HS-5 (cell line): ENCODE results near the gene XPA.
"Not testable (repeated sequence)": the region's sequence is repeated elsewhere in the genome, so short reads cannot be mapped to it uniquely, and the experiment has no call there.

Source experiments
- DNase-seq: peaks from one replicate; pipeline ENCODE4 v3.0.0-alpha.2; 2012; ENCODE audit warnings: low read depth

Gene XPA

DNA sequence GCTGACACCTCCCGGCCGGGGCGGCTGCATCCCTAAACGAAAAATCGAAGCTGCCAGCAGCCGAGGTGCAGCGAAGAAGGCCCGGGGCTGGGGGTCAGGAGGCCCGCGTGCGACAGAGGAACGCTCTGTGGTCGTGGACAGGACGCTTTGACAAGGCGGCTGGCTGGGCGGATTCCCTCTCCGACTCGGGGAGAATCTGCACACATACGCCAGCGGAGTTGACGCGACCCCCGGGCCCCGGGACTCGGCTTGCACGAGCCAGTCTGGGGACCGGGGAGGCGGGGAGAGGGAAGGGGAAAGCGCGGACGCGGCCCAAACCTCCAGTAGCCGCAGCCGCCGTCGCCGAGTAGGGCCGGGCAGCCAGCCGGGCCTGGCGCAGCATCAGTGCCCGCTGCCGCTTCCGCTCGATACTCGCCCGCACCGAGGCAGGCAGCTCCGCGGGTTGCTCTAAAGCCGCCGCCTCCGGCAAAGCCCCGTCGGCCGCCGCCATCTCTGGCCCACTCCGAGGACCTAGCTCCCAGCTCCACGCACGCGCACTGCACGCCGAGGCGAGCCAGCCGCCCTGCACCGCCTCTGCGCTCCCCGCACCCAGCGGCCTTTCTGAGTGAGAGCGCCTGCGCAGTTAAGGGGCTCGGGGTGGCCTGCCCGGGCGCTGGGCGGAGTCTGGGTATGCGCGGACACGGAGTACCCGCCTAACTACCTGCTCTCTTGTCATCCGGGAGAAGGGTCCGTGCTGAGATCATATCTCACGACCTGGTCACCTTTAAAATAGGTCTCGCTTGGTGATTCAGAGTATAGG, at the start of gene XPA:
Gene XPA, minus strand, starts transcription at position 538 of the 799 bp plus-strand sequence. Its CDS starts 48 bp downstream, at position 490.
- DNase-seq: no peak

DNA sequence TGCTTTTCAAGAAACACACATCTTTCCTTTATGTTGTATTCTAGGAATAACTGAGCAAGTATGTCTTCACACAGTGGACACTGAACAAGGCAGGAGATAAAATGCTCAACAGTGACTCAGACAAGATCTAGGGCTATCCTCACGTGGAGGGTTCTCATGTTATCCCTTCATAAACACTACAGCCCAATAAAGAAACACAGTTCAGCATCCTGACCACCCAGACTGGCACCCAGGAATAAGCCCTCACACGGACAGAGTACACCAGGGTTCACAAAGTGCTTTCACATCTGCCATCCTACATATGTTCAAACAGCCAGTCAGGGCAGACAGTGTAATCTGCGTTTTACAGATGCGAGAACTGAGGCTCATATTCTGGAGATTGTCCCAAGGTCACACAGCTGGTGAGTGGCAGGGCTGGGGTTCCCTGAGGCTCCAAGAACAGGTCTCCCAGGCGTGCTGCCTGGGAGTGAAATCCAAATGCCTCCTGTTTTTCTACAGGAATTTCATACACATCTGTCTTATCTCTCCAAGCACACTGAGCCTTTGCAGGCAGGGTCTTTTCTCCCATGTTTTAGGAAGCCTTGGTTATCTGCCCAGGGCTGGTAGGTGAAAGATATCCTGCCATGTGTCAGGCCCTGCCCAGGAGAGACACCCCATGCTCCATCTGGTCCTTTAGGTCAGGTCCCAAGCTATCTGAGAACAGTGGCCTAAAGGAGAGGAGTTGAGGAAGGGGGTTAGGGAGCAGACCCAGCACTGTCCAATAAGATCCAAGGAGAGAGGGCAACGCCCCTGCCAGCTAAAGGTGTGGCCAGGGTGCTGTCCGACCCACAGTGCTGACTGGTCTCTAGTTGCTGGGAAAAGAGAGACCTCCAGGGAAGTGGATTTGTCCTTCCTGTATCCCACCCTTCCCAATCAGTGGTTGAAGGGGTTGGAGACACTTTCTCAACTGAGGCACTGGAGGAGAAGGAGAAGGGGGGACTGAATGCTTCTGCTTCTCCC, 47.9 kb upstream of the XPA start:
- DNase-seq: no peak

DNA sequence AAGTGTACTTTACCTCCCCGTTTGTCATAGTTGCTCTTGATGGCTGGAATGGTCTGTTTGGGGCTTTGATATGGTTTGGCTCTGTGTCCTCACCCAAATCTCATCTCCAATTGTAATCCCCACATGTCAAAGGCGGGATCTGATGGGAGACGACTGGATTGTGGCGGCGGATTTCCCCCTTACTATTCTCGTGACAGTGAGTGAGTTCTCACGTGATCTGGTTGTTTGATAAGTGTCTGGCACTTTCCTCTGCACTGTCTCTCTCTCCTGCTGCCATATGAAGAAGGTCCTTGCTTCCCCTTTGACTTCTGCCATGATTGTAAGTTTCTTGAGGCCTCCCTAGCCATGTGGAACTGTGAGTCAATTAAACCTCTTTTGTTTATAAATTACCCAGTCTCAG, 46.9 kb upstream of the XPA start:
- DNase-seq: not testable (repeated sequence)

DNA sequence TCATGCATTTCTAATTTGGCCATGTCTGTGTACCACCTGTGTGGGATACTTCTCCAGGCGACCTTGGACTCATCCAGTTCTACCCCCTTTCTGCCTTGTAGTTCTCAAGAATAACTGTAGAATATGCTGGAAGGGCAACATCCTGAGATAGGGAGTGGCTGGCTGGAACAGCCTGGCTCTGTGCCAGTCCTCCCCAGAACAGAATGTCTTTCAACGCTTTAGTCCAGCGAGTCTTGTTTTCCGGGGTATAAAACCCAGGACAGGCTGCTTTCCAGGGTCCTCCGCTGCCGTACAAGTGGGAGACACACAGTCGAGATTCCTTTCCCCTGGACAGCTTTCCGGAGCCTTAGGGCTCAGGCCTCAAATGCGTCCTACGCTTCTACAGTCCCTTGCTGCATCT, 45.4 kb upstream of the XPA start:
- DNase-seq: no peak

DNA sequence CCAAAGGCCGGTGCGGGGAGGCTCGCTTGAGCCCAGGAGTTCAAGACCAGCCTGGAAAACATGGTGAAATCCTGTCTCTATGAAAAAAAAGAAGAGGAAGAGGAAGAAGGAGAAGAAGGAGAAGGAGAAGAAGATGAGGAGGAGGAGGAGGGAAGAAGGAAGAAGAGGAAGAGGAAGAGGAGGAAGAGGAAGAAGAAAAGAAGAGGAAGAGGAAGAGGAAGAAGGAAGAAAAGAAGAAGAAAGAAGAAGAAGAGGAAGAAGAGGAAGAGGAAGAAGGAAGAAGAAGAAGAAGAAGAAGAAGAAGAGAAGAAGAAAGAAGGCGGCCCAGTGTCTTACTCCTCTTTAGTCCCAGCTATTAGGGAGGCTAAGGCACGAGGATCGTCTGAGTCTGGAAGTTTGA, 44.8 kb upstream of the XPA start:
- DNase-seq: no peak

DNA sequence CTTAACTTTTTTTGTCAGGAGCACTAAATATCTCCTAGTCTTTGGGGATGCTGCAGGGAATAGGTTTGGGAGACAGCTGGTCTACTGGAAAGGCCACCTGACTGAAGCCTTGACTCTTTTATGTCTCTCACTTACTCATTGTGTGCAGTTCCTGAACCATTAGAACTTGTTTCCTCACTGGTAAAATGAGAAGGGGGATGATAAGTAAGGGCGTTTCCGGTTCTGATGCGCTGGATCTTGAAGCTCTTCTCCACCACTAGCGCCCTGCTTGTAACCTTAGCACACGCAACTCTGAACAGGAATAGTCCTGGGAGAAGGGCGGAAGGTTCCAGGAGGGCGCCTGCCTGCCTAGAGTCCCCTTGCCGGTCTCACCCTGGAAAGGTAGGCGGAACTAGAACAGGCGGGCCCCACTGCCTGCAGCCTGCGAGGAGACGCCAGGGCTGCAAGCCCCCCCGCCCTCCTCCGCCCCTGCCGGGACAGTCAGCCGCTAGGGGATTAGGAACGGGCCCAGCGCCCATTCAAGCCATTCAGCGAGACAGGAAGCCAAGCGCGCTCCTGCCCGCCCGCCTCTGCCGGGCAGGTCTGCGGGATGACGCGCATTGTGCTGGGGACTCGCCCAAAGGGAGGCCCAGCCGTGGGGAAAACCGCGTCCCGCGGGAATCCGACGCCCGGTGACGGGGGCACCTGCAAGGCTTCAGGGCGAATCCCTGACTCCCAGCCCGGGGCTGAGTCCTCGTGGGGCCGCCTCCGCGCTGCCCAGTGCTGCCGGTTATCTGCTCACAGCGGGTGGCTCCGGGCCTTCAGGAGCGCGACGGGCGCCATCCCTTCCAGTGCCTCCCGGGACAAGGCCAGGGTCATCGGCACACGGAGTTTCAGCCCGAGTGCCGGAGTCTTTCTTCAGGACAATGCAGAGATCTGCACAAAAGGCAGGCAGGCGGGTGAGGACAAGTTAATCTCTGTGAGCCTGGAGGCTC, 44.0 kb upstream of the XPA start:
- no peak for DNase-seq

DNA sequence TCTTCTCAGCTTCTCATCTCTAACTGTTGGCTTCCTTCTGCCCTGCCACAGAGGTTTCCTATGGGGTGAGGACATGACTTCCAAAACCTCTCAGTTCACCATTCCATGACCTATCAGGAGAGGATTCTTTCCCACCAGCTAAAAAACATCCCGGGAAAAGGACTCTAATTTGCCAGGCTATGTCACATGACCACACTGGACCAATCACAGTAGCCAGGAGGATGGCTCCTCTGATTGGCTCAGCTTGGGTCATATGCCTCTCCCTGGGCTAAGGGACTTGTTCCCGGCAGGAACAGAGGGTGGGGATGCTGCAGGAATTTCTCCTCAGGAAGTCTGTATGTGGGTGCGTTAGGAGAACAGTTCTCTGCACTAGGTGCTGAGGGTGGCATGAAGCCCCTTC, 40.3 kb upstream of the XPA start:
- DNase-seq: no peak

DNA sequence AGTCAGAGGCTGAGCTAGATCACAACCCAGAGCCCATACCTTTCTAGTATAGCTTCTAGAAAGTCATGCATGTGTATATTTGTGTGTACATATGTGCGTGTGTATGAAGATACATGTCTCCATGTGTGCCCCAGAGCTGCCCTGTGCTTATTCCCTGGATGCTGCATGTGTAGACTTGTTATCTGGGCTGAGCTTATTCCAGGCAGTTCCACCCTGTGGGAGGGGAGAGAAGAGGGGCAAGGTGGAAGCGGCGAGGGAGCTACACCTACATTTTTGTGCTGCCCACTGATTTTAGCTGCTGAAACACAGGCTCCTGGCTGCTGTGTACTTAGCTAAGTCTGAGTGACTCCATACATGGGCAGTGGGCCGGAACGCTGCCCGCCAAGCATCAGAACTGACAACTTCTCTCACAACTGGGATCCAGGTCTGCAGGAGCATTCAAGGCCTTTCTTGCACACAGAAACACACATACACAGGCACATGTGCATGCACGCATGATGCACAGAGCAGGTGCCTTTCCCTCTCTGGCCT, 38.0 kb upstream of the XPA start:
- no peak for DNase-seq

DNA sequence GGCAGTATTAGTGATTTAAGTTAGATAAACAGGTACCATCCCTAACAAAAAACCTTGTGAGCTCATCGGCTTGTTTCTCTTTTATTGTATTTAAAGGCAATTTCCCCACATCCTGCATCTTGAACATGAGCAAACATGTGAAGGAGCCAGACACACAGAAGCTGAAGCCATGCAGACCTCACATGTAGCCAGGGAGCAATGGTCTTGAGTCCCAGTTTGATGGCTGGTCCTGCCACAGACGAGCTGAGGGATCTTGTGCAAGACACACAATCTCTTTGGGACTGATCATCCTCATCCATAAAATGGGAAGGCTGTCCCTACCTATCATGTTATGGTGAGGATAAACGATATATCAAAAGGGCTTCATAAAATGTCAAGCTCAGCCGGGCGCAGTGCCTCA, 29.6 kb upstream of the XPA start:
- no peak for DNase-seq

DNA sequence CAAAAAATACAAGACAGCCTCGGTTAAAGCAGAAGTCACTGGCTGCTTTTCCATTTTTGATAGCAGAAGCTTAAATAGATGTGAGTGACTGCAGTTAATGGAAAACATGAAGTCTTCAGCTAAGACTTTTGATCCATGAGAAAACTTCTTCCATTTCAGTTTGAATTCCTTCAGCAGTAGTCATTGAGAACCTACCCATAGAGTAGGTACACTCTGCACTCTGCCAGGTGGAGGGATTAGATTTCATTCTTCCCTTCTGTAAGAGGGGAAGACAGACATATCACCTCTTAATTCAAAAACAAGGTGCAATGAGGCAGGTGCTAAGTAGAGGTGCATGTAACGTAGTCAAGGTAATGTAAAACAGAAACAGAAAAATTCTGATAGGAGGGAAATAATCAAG, 26.7 kb upstream of the XPA start:
- no peak for DNase-seq

DNA sequence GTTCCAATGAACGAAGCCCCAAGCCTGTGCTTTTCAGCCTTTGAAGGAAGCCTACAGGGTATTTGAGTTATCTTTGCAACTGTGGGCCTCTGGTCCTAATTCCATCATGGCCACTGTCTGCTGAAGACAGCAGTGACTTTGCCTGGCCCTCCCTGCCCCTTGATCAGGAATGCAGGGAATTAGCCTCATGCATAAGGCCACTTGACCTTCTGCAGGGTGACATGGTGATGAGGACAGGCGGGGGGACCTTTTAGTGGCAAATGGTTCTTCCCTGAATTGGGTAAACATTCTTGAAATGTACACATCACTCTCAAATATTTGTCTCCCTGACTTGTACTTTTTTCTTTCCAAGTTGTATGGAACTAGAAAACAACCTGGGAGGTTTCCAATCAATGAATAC, 25.2 kb upstream of the XPA start:
- DNase-seq: no peak

DNA sequence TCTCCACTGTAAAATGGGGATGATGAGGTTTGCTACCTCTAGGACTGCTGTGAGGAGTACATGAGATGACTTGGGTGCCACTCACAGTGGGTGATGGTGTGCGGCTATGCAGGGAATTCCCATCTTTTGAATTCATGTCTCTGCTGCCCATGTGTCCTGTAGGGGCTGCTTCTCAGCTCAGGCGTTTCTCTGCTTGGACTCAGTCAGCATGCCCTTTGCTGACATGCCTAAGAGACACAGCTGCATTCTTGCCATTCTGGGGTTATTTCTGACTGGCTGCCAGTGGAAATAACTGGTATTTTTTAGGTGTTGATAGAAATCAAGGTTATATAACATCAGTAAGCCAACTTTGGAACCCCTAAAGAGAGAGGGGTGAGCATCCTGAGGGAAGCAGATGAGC, 24.3 kb upstream of the XPA start:
- DNase-seq: no peak

DNA sequence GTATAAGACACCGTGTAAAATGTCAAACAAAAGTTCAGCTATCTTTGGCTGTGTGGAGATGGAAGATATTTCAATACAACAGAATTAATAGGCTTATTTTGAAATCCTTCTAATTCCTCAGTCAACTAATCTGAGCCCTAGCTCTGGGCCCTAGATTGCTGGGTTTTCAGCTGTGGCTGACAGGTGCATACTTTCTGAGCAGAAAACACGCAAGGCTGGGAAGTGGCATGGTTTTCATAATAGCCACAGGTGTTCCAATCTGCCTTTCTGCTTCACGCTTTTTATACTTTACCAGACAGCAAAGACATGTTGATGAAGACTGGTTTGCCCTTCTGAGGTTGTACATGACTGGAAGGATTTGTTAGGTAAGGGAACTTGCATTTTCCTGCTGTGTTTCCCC, 20.7 kb upstream of the XPA start:
- DNase-seq: no peak

DNA sequence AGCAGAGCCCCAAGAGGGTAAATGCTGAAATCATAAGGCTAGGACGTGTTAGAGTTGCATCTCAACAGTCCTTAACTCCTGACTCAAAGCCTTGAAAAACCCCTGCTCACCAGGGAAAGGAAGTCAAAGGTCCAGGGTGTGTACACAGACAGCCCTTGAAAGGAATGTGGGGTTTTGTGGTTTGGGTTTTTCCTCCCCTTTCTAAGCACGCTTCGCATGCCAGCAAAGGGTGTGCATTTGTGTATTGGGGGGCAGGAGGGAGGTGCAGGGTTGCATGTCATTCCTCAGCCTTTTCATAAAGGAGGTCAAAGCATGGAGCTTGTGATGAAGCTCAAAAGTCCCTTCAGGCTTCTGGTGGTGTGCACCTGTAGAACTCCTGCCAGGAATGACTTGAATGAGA, 17.3 kb upstream of the XPA start:
- peak; percentile 80 for DNase-seq

DNA sequence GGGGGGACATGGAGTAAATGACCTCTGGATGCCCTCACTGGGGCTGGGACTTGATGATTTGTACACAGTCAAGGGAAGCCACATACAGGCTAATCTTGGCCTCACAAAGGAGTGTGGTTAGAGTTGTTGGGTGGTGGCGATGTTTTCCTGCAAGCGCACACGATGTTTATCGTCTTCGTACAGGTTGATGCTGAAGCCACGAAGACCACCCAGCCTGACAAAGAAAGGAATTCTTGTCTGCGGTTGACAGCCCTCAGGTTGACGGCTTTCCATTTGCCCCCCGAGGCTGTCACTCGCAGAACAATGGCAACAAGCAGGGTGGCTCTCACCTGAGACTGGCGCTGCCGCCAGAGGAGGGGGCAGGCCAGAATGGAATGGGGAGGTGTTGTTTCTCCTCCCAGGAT, 14.1 kb upstream of the XPA start:
- no peak for DNase-seq

DNA sequence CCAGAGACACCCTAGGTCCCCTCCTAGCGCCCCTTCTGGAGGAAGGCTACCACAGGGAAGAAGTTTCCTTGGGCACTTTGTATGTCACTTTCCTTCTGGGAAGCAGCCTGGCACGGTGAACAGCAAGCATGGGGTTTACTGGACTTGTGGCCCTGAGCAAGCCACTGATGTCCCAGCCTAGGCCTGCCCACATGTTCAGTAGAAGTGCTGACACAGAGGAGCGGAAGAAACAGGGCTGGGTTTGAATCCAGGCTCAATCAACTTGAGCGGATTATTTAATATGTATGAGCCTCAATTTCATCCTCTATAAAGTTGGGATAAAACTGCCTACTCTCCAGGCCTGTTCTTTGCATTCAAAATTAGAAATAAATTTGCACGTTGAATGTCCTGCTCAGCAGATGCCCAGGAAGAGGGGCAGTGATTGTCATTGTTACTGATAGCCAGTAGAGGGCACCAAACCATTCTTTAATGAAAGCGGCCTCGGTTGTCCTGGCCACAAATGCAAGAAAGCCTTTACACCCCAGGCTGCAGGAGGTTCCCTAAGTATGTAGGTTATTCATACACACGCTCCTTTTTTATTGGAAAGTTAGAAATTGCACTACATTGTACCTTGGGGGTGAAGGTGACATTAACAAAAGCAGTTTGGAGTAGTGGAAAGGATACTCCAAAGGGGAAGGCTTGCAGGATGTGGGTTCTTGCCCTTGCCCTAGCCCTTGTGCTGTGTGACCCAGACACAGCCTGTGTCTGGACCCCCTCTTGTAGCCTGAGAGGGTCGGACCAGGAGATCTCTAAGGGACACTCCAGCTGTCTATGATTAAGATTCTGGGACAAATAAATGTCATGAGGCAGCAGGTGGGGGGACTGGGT, 13.4 kb upstream of the XPA start:
- DNase-seq: no peak

DNA sequence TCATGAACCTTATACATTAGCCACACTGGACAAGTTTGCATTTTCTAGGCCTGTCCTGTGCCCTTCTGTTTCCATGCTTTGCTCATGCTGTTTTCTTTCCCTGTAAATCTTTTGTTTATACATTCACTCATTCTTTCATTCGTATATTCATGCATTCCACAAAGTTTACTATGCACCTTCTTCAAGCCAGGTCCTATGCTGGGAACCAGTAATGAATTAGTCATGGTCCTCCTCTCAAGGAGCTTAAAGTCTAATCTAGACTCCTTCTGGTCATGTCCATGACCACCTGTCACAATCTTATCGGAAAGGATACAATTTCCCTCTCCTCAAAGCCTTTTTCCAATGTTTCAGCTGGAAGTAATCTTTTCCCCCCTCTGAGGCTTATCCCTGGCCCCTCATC, 9.1 kb upstream of the XPA start:
- no peak for DNase-seq

DNA sequence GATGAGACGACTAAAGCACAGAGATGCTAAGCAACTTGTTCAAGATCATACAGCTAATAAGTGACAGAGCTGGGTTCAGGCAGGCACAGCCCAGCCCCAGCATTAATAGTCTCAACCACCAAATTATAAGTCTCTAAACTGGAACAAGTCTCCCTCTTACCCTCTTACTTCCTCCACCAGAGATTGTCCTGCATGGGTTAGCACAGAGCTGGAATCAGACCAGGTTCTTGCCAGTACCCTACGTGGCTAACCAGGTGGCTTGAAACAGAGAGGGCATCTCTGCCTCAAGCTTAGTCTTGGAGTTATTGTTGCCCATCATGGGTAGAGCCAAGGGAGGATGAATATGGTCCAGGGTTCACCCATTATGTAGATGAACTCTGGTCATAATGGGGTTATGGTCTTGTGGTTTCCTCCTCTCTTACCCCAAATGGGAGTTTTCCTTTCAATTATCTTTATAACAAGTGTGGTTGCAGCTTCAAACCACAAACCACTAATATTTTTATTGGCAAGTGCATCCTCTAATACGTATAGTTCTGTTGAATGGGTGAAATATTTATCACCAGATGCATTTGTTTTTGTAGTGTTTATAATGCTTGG, 8.3 kb upstream of the XPA start:
- no peak for DNase-seq

DNA sequence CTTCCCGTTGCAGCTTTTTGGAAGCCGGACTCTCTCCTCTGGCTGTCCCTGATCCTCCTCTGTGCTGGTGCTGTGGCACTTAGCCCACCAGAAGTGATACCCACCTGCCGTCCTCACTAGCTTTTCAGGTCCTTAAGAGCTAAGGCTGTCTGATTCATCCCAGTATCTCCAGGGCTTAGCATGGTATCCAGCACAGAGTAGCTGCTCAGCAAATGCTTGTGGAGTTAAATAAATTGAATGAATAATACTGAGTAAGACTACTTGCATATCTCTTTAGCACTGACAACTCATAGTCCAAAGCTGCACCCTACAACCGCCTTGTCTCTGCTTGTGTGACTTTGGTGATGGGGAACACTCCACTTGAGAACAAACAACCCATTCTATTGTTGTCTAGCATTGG, 7.7 kb upstream of the XPA start:
- no peak for DNase-seq

DNA sequence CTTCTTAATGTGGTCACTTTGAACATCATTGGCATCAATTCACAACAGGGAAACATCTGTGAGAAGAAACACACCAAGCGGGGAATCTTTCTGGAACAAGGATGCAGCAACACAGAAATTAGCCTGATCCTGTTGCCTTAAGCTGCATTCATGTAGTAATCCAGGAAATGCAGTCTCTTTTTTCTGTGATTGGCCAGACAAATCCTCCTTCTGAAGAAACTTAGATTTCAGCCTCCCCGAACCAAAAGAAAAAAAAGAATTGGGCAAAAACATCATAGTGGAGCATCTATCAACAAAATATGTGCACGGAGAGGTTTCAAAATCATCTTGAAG, 7.2 kb upstream of the XPA start:
- DNase-seq: no peak
